ENCODE results near the gene ADAMTS1. TPM values are rescaled to one million over a fixed set of nuclear protein-coding genes. Genes with fewer than 3 reads are reported as not detected.
A peak's percentile ranks its signal among the peaks of the same experiment; 100 is the strongest.

The ADAMTS1 gene
- total and polyA plus RNA-seq, 2 donors (not counting 1 experiment from before 2014, with no cell fraction given): not detected

DNA sequence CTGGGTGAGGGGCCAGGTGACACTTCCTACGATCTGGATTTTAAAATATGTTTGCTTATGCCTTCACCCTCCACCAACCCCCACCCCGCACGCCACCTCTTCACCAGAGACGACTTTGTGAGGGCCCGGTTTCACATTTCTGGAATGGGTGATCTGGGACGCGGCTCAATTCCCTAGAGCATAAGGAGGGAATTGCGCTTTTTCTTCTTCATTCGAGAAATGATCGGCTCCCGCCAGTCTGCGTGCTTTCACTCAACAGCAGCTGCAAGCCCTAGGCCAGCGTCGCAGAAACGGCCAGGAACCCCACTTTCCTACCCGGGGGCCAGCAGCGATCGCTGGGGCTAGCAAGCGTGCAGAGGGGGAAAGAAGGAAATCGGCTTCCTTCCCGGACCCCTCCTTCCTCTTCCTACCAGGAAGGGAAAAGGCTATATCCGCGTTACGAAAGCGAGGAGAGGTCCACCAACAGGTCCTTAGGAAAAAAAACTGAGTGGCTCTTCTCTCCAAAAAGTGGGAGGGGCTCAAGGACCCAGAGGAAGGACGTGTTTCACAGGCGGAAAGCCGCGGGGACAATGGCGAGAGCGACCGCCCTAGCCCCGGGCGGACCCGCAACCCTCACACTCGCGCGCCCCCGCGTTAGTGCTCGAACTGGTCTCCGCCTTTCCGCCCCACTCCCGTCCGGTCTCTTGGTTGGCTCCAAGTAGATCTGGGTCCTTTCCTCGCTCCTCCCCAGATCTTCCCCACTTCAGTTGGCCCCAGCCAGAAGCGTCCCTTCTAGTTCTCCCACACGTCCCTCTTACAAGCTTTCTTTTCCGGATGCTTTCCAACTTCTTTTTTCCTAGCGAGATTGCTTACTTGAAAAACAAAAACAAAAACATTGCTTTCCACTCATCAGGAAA, 1.1 kb upstream of the ADAMTS1 start:
- CTCF ChIA-PET: interaction anchor here (3.3 kb wide), 1 partner anchor 1899 kb away, joined by 24 read pairs; no protein-coding TSS in a partner anchor
- Histone ChIP-seq H3K79me2 (ENCODE audit: control insufficient read depth, insufficient read depth, low read length) (no peaks in the 10 kb centered on the region), H3K27me3 (replicated peaks in 1 of 4; ENCODE audit: control extremely low read depth in 1 of 4, control insufficient read depth in 3 of 4, insufficient read depth in 4 of 4, low read length in 3 of 4) (peaks cover 0 to 51% (median 23%) of the 10 kb centered on the region in 4 experiments), H3K4me3 (ENCODE audit: control extremely low read depth in 1 of 5, extremely low read depth in 1 of 5, insufficient read depth in 1 of 5, low read depth in 2 of 5, low read length in 4 of 5) (peak overlapping the region in 2 of 5 experiments; percentile 6 to 24), H2AFZ (ENCODE audit: insufficient read depth, low read depth, low read length, poor library complexity, severe bottlenecking) (peak overlapping the region; percentile 25), H3K9me3 (ENCODE audit: control extremely low read depth in 1 of 3, control insufficient read depth in 2 of 3, insufficient read depth in 1 of 3, low read length in 2 of 3) (peaks cover 0 to 19% (median 0%) of the 10 kb centered on the region in 3 donors), H3K9ac (ENCODE audit: low read length) (no peak overlapping the region), H3K27ac (ENCODE audit: low read length in 2 of 2) (no peak overlapping the region), H3K36me3 (replicated peaks in 1 of 2; ENCODE audit: control extremely low read depth in 1 of 2, control insufficient read depth in 1 of 2, extremely low read depth in 1 of 2, insufficient read depth in 2 of 2, low read length in 1 of 2) (no peaks in the 10 kb centered on the region), H3K4me2 (replicated peaks; ENCODE audit: low read depth, low read length, poor library complexity, severe bottlenecking) (peak overlapping the region; percentile 63), H3K4me1 (ENCODE audit: control insufficient read depth in 2 of 2, insufficient read depth in 2 of 2, low read length in 2 of 2) (peaks cover 36 to 43% of the 10 kb centered on the region in 2 donors), H4K20me1 (ENCODE audit: control insufficient read depth, insufficient read depth, low read length, poor library complexity, severe bottlenecking) (no peaks in the 10 kb centered on the region)
- H3K4me3 Mint-ChIP-seq: peak overlapping the region; percentile 74
- DNase-seq (peak; percentile 3), ATAC-seq (ENCODE audit: low read depth) (no peak)
- WGBS (ENCODE audit: insufficient coverage): 2% methylated on average over 40 of the region's 50 CpGs
- H3K27me3 Mint-ChIP-seq: peaks cover 57% of the 10 kb centered on the region
- peaks cover 32% of the 10 kb centered on the region for H3K4me1 Mint-ChIP-seq
- intact Hi-C loops (cut with micrococcal nuclease): no loop called here
- H3K27ac Mint-ChIP-seq: no peak overlapping the region
- TF ChIP-seq EZH2 (IDR thresholded peaks at IDR 0.05; ENCODE audit: borderline replicate concordance, insufficient read depth, low read depth, low read length, poor library complexity, severe bottlenecking): no peak
- TF ChIP-seq, protein P1, sequence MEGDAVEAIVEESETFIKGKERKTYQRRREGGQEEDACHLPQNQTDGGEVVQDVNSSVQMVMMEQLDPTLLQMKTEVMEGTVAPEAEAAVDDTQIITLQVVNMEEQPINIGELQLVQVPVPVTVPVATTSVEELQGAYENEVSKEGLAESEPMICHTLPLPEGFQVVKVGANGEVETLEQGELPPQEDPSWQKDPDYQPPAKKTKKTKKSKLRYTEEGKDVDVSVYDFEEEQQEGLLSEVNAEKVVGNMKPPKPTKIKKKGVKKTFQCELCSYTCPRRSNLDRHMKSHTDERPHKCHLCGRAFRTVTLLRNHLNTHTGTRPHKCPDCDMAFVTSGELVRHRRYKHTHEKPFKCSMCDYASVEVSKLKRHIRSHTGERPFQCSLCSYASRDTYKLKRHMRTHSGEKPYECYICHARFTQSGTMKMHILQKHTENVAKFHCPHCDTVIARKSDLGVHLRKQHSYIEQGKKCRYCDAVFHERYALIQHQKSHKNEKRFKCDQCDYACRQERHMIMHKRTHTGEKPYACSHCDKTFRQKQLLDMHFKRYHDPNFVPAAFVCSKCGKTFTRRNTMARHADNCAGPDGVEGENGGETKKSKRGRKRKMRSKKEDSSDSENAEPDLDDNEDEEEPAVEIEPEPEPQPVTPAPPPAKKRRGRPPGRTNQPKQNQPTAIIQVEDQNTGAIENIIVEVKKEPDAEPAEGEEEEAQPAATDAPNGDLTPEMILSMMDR (IDR thresholded peaks at IDR 0.05): no peak
- H3K9me3 Mint-ChIP-seq (ENCODE audit: insufficient read depth): no peaks in the 10 kb centered on the region
- POLR2A ChIA-PET: no interaction called here

DNA sequence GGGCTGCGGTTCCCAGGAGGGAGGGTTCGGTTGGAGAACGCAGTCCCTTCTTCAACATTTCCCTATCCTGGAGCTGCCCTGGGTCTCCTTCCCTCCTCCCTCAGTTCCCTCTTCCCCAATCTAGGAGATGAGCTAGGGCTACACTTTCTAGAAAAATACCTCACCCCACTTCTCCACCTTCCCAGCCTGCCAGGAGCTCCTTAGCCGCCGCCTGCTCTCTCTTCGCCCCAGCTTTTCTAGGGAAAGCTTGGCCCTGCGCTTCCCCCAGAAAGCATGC, 488 bp upstream of the ADAMTS1 start:
- ChIA-PET CTCF (no interaction called here), POLR2A (no interaction called here)
- TF ChIP-seq, protein P1 (IDR thresholded peaks at IDR 0.05): no peak
- TF ChIP-seq EZH2 (IDR thresholded peaks at IDR 0.05; ENCODE audit: borderline replicate concordance, insufficient read depth, low read depth, low read length, poor library complexity, severe bottlenecking): no peak
- Histone ChIP-seq H3K27ac (ENCODE audit: low read length in 2 of 2) (no peak overlapping the region), H3K27me3 (replicated peaks in 1 of 4; ENCODE audit: control extremely low read depth in 1 of 4, control insufficient read depth in 3 of 4, insufficient read depth in 4 of 4, low read length in 3 of 4) (peaks cover 0 to 51% (median 23%) of the 10 kb centered on the region in 4 experiments), H3K36me3 (replicated peaks in 1 of 2; ENCODE audit: control extremely low read depth in 1 of 2, control insufficient read depth in 1 of 2, extremely low read depth in 1 of 2, insufficient read depth in 2 of 2, low read length in 1 of 2) (no peaks in the 10 kb centered on the region), H3K4me3 (ENCODE audit: control extremely low read depth in 1 of 5, extremely low read depth in 1 of 5, insufficient read depth in 1 of 5, low read depth in 2 of 5, low read length in 4 of 5) (peak overlapping the region in 1 of 5 experiments; percentile 6), H3K9ac (ENCODE audit: low read length) (no peak overlapping the region), H3K9me3 (ENCODE audit: control extremely low read depth in 1 of 3, control insufficient read depth in 2 of 3, insufficient read depth in 1 of 3, low read length in 2 of 3) (peaks cover 0 to 19% (median 0%) of the 10 kb centered on the region in 3 donors), H3K79me2 (ENCODE audit: control insufficient read depth, insufficient read depth, low read length) (no peaks in the 10 kb centered on the region), H3K4me2 (replicated peaks; ENCODE audit: low read depth, low read length, poor library complexity, severe bottlenecking) (peak overlapping the region; percentile 63), H3K4me1 (ENCODE audit: control insufficient read depth in 2 of 2, insufficient read depth in 2 of 2, low read length in 2 of 2) (peaks cover 36 to 43% of the 10 kb centered on the region in 2 donors), H4K20me1 (ENCODE audit: control insufficient read depth, insufficient read depth, low read length, poor library complexity, severe bottlenecking) (no peaks in the 10 kb centered on the region), H2AFZ (ENCODE audit: insufficient read depth, low read depth, low read length, poor library complexity, severe bottlenecking) (no peak overlapping the region)
- Mint-ChIP-seq H3K9me3 (ENCODE audit: insufficient read depth) (no peaks in the 10 kb centered on the region), H3K4me1 (peaks cover 32% of the 10 kb centered on the region), H3K27me3 (peaks cover 59% of the 10 kb centered on the region), H3K4me3 (peak overlapping the region; percentile 74), H3K27ac (no peak overlapping the region)
- ATAC-seq (ENCODE audit: low read depth) (no peak), DNase-seq (no peak)
- 6% methylated on average over 3 of the region's 7 CpGs for WGBS (ENCODE audit: insufficient coverage)
- intact Hi-C loops (cut with micrococcal nuclease): no loop called here

Measured in B cell (primary cell).